K562 (cell line): ENCODE measurements around the gene ARV1.

Experiments used
- CTCF ChIP-seq, 3 experiments: IDR thresholded peaks in 2 of 3; conservative IDR thresholded peaks in 1 of 3; 2 replicates each; pipeline ENCODE4 v1.5.1; 2011 to 2012; ENCODE audit warnings: low read length in 3 of 3, mild to moderate bottlenecking in 3 of 3, control low read depth in 2 of 3, improper control_type of control experiment in 1 of 3, inconsistent platforms in 1 of 3, low read depth in 1 of 3, mixed read lengths in 1 of 3, moderate library complexity in 1 of 3; ENCODE audit not compliant: insufficient read depth in 2 of 3
- FOSL1 ChIP-seq: fragments of 200-800 bp; sonication (Bioruptor generic); conservative IDR thresholded peaks from 2 replicates; pipeline ENCODE4 v1.6.1; 2016; ENCODE audit warnings: missing genetic modification characterization, missing compliant biosample characterization
- FOXK2 ChIP-seq, 2 experiments: fragments of 450-650 bp; IDR thresholded peaks in 1 of 2; conservative IDR thresholded peaks in 1 of 2; 2 replicates each; pipeline ENCODE4 v1.6.1; 2016; ENCODE audit warnings: low read depth in 2 of 2, mild to moderate bottlenecking in 1 of 2
- MYNN ChIP-seq, 2 experiments: sonication (generic); formaldehyde crosslinking in 1 of 2; IDR thresholded peaks; 2 replicates each; pipeline versions ENCODE4 v1.5.0 to v1.6.1; 2016 to 2020; ENCODE audit warnings: antibody characterized with exemption in 1 of 2, missing genetic modification reagents in 1 of 2
- NFATC3 ChIP-seq: fragments of 450-650 bp; IDR thresholded peaks from 2 replicates; pipeline ENCODE4 v1.6.1; 2017; ENCODE audit warnings: mild to moderate bottlenecking
- PATZ1 ChIP-seq: fragments of 250-450 bp; sonication (Bioruptor Pico); IDR thresholded peaks from 2 replicates; pipeline ENCODE4 v1.5.0; 2020; ENCODE audit warnings: mild to moderate bottlenecking, borderline replicate concordance
- POLR2A ChIP-seq: fragments of 450-650 bp; conservative IDR thresholded peaks from 2 replicates; pipeline ENCODE4 v1.6.1; 2016
- RFX7 ChIP-seq: fragments of 250-450 bp; sonication (Bioruptor Pico); IDR thresholded peaks from 2 replicates; pipeline ENCODE4 v1.5.1; 2021; ENCODE audit warnings: mild to moderate bottlenecking
- YY1 ChIP-seq, 3 experiments: IDR thresholded peaks; 2 replicates each; pipeline ENCODE4 v1.6.1; 2011; ENCODE audit warnings: low read length in 2 of 3, mild to moderate bottlenecking in 2 of 3, moderate library complexity in 2 of 3, borderline replicate concordance in 1 of 3, control low read depth in 1 of 3, low read depth in 1 of 3; ENCODE audit not compliant: insufficient read depth in 3 of 3, insufficient replicate concordance in 2 of 3, control insufficient read depth in 1 of 3, insufficient read length in 1 of 3; ENCODE audit errors: extremely low read depth in 1 of 3
- ZFP91 ChIP-seq: sonication (generic); formaldehyde crosslinking; IDR thresholded peaks from 2 replicates; pipeline ENCODE4 v1.8.0; 2022; ENCODE audit warnings: mild to moderate bottlenecking, missing genetic modification reagents

- TF ChIP-seq MYNN (IDR thresholded peaks at IDR 0.05) (no peak), MYNN (CRISPR knock-in tag; IDR thresholded peaks at IDR 0.05) (no peak), PATZ1 (CRISPR knock-in tag) (no peak), ZFP91 (CRISPR knock-in tag) (no peak), POLR2A (no peak), FOSL1 (tag) (no peak), YY1 (IDR thresholded peaks at IDR 0.05; ENCODE audit: borderline replicate concordance in 1 of 3, control insufficient read depth in 1 of 3, extremely low read depth in 1 of 3, insufficient read depth in 3 of 3, insufficient read length in 1 of 3, insufficient replicate concordance in 2 of 3, low read depth in 1 of 3, low read length in 2 of 3) (no peak), FOXK2 (conservative IDR thresholded peaks at IDR 0.05 in 1 of 2, IDR thresholded peaks at IDR 0.05 in 1 of 2; ENCODE audit: low read depth in 2 of 2) (no peak), CTCF (IDR thresholded peaks at IDR 0.05 in 2 of 3, conservative IDR thresholded peaks at IDR 0.05 in 1 of 3; ENCODE audit: insufficient read depth in 2 of 3, low read depth in 1 of 3, low read length in 3 of 3) (no peak), NFATC3 (no peak), RFX7 (CRISPR knock-in tag) (no peak)
Observed at GRCh38 chr1:230982696-230983095, 3.8 kb downstream of the ARV1 start.
